Esophagus squamous epithelium (tissue), 4 donors: ENCODE results near the gene ASXL3.

Source experiments
- POLR2A ChIP-seq, 4 donors: fragments of 450-650 bp; IDR thresholded peaks; one replicate each; pipeline ENCODE4 v1.6.1; 2017; ENCODE audit warnings: antibody characterized with exemption in 4 of 4, mild to moderate bottlenecking in 4 of 4, moderate library complexity in 3 of 4
- TF ChIP-seq, protein P1 (sequence below), 6 experiments: fragments of 450-650 bp in 4 of 6; fragments of 200-600 bp in 2 of 6; sonication (generic) in 2 of 6; IDR thresholded peaks; one replicate each; pipeline ENCODE4 v1.5.1; 2016 to 2019; ENCODE audit warnings: antibody characterized with exemption in 6 of 6, mild to moderate bottlenecking in 4 of 6, moderate library complexity in 4 of 6

DNA sequence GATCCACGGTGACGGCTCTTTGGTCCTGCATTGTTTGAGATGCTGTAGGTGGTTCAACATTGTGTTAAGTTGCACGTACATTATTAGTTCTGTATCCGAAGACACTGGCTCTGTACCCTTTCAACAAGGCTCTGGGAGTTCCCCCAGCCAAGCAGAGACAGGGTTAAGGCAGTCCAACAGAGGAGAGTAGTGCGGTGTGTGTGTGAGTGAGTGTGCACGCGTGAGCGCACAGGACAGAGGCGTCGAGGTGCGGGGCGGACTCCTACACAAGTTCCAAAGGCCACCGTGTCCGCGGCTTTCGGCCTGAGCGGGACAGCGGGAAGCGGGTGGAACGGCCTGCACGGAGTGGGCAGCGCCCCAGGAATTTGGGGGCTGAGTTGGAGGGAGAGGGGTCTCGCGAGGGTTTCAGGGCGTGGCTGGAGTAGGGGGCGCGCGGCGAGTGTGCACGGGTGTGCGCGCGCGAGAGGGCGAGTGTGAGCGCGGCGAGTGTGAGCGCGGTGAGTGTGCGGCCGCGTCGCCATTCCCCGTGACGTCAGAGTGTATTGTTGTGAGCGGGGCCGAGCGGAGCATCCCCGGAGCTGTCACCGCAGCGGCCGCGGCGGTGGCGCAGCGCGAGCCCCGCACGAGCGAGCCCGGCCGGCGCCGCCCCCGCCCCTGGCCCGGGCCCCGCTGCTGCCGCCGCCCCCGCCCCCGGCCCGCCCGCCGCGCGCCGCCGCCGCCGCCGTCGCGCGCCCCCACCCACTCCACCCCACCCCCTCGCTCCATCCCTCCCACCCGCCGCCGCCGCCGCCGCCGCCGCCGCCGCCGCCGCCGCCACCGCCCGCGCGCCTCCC, at the start of gene ASXL3:
- no peak for TF ChIP-seq POLR2A (IDR thresholded peaks at IDR 0.05)
- TF ChIP-seq, protein P1, sequence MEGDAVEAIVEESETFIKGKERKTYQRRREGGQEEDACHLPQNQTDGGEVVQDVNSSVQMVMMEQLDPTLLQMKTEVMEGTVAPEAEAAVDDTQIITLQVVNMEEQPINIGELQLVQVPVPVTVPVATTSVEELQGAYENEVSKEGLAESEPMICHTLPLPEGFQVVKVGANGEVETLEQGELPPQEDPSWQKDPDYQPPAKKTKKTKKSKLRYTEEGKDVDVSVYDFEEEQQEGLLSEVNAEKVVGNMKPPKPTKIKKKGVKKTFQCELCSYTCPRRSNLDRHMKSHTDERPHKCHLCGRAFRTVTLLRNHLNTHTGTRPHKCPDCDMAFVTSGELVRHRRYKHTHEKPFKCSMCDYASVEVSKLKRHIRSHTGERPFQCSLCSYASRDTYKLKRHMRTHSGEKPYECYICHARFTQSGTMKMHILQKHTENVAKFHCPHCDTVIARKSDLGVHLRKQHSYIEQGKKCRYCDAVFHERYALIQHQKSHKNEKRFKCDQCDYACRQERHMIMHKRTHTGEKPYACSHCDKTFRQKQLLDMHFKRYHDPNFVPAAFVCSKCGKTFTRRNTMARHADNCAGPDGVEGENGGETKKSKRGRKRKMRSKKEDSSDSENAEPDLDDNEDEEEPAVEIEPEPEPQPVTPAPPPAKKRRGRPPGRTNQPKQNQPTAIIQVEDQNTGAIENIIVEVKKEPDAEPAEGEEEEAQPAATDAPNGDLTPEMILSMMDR (IDR thresholded peaks at IDR 0.05): no peak
